GM21360 (cell line): Measurements from ENCODE around the gene USF1.
"Not testable (repeated sequence)": the region's sequence is repeated elsewhere in the genome, so short reads cannot be mapped to it uniquely, and the experiment has no call there.

Experiments
- ATAC-seq: cut with Tn5 transposase; IDR thresholded peaks from one replicate; pipeline ENCODE4 v1.9.1; 2021; ENCODE audit warnings: mild to moderate bottlenecking, moderate library complexity; ENCODE audit not compliant: unreplicated experiment

Gene USF1

GRCh38 chr1:160993544-160994193 is 52.1 kb downstream of the USF1 start:
- ATAC-seq = no peak

- ATAC-seq = not testable (repeated sequence)
Measured at GRCh38 chr1:160992036-160992435, 53.7 kb downstream of the USF1 start.
